Measurements from ENCODE around the gene TRPV6.

Gene TRPV6

GRCh38 chr7:142904128-142904527 is 18.6 kb upstream of the TRPV6 start:
- Histone ChIP-seq H3K4me3 (IDR thresholded peaks at IDR 0.05; ENCODE audit: insufficient read depth, low read depth, low read length) (no peak overlapping the region), H3K27me3 (ENCODE audit: insufficient read depth, low read depth) (no peaks in the 10 kb centered on the region), H3K4me2 (no peak overlapping the region), H3K27ac (no peak overlapping the region), H2AFZ (ENCODE audit: low read depth) (no peak overlapping the region), H3K36me3 (ENCODE audit: insufficient read depth) (no peaks in the 10 kb centered on the region), H4K20me1 (ENCODE audit: insufficient read depth) (no peaks in the 10 kb centered on the region), H3K9ac (no peak overlapping the region), H3K79me2 (ENCODE audit: insufficient read depth, low read depth) (no peaks in the 10 kb centered on the region), H3K4me1 (ENCODE audit: low read depth, poor library complexity, severe bottlenecking) (peaks cover 20% of the 10 kb centered on the region)
- no peak for TF ChIP-seq CTCF (conservative IDR thresholded peaks at IDR 0.05; ENCODE audit: low read depth, low read length)

GRCh38 chr7:142901426-142902259 is 16.1 kb upstream of the TRPV6 start:
- Histone ChIP-seq H3K4me1 (ENCODE audit: low read depth, poor library complexity, severe bottlenecking) (peaks cover 11% of the 10 kb centered on the region), H3K4me3 (IDR thresholded peaks at IDR 0.05; ENCODE audit: insufficient read depth, low read depth, low read length) (no peak overlapping the region), H3K79me2 (ENCODE audit: insufficient read depth, low read depth) (no peaks in the 10 kb centered on the region), H3K4me2 (no peak overlapping the region), H3K36me3 (ENCODE audit: insufficient read depth) (no peaks in the 10 kb centered on the region), H3K27me3 (ENCODE audit: insufficient read depth, low read depth) (no peaks in the 10 kb centered on the region), H2AFZ (ENCODE audit: low read depth) (no peak overlapping the region), H3K27ac (no peak overlapping the region), H3K9ac (no peak overlapping the region), H4K20me1 (ENCODE audit: insufficient read depth) (no peaks in the 10 kb centered on the region)
- TF ChIP-seq CTCF (conservative IDR thresholded peaks at IDR 0.05; ENCODE audit: low read depth, low read length): no peak

- TF ChIP-seq CTCF (conservative IDR thresholded peaks at IDR 0.05; ENCODE audit: low read depth, low read length): no peak
- H3K36me3 ChIP-seq (ENCODE audit: insufficient read depth): no peaks in the 10 kb centered on the region
- no peaks in the 10 kb centered on the region for H4K20me1 ChIP-seq (ENCODE audit: insufficient read depth)
- H3K4me3 ChIP-seq (IDR thresholded peaks at IDR 0.05; ENCODE audit: insufficient read depth, low read depth, low read length): no peak overlapping the region
- no peaks in the 10 kb centered on the region for H3K79me2 ChIP-seq (ENCODE audit: insufficient read depth, low read depth)
- no peak overlapping the region for H3K9ac ChIP-seq
- no peaks in the 10 kb centered on the region for H3K27me3 ChIP-seq (ENCODE audit: insufficient read depth, low read depth)
- no peaks in the 10 kb centered on the region for H3K4me1 ChIP-seq (ENCODE audit: low read depth, poor library complexity, severe bottlenecking)
- H3K4me2 ChIP-seq: no peak overlapping the region
- no peak overlapping the region for H2AFZ ChIP-seq (ENCODE audit: low read depth)
- H3K27ac ChIP-seq: no peak overlapping the region
Measured at GRCh38 chr7:142899661-142900060, 14.1 kb upstream of the TRPV6 start.

- Histone ChIP-seq H3K4me3 (IDR thresholded peaks at IDR 0.05; ENCODE audit: insufficient read depth, low read depth, low read length) (no peak overlapping the region), H2AFZ (ENCODE audit: low read depth) (no peak overlapping the region), H3K79me2 (ENCODE audit: insufficient read depth, low read depth) (no peaks in the 10 kb centered on the region), H3K36me3 (ENCODE audit: insufficient read depth) (no peaks in the 10 kb centered on the region), H3K4me2 (no peak overlapping the region), H3K27me3 (ENCODE audit: insufficient read depth, low read depth) (no peaks in the 10 kb centered on the region), H3K9ac (no peak overlapping the region), H3K27ac (no peak overlapping the region), H4K20me1 (ENCODE audit: insufficient read depth) (no peaks in the 10 kb centered on the region), H3K4me1 (ENCODE audit: low read depth, poor library complexity, severe bottlenecking) (no peaks in the 10 kb centered on the region)
- no peak for TF ChIP-seq CTCF (conservative IDR thresholded peaks at IDR 0.05; ENCODE audit: low read depth, low read length)
Measured at GRCh38 chr7:142898377-142899170, 13.0 kb upstream of the TRPV6 start.

Measured in KMS-11 (cell line).